Mononuclear cell (primary cell): Measurements from ENCODE around the gene YPEL3. TPM values are rescaled to one million over a fixed set of nuclear protein-coding genes. Genes with fewer than 3 reads are reported as not detected.

Experiments
- H3K27me3 ChIP-seq: 2 replicates; pipeline ENCODE4 v1.6.0; 2011; ENCODE audit warnings: low read length, control low read depth; ENCODE audit not compliant: insufficient read depth
- H3K4me1 ChIP-seq: 2 replicates; pipeline ENCODE4 v1.5.1; 2011; ENCODE audit warnings: mild to moderate bottlenecking, low read length, control low read depth; ENCODE audit not compliant: insufficient read depth
- H3K4me3 ChIP-seq: 2 replicates; pipeline ENCODE4 v1.5.1; 2011; ENCODE audit warnings: mild to moderate bottlenecking, low read length, moderate library complexity
- H3K9me3 ChIP-seq: 2 replicates; pipeline ENCODE4 v1.5.1; 2011; ENCODE audit warnings: low read depth, mild to moderate bottlenecking, control low read depth, low read length
- total RNA-seq: library from RNA; depleted of rRNA; stranded (reverse); fragments of >200 nt; gene quantifications from one replicate; pipeline ENCODE4 v1.2.3, GENCODE V29; 2012

The YPEL3 gene
- total RNA-seq, 1 donor: 66.0 TPM

- no peaks in the 10 kb centered on the region for H3K27me3 ChIP-seq
- H3K9me3 ChIP-seq: no peaks in the 10 kb centered on the region
- peaks cover 48% of the 10 kb centered on the region for H3K4me1 ChIP-seq
- no peak overlapping the region for H3K4me3 ChIP-seq
Measured at GRCh38 chr16:30070490-30070889, 25.5 kb downstream of the YPEL3 start.

GRCh38 chr16:30069611-30070462 lies 26.2 kb downstream of the YPEL3 start:
- peaks cover 42% of the 10 kb centered on the region for H3K4me1 ChIP-seq

GRCh38 chr16:30068750-30069610 lies 27.0 kb downstream of the YPEL3 start:
- peaks cover 41% of the 10 kb centered on the region for H3K4me1 ChIP-seq
- H3K4me3 ChIP-seq: no peak overlapping the region
- H3K27me3 ChIP-seq: no peaks in the 10 kb centered on the region
- H3K9me3 ChIP-seq: no peaks in the 10 kb centered on the region

More at GRCh38 chr16:30069611-30070462, 26.2 kb downstream of the YPEL3 start:
- Histone ChIP-seq H3K27me3 (no peaks in the 10 kb centered on the region), H3K9me3 (no peaks in the 10 kb centered on the region), H3K4me3 (no peak overlapping the region)

GRCh38 chr16:30068333-30068732 lies 27.7 kb downstream of the YPEL3 start:
- H3K4me3 ChIP-seq: no peak overlapping the region
- H3K4me1 ChIP-seq: peaks cover 47% of the 10 kb centered on the region

GRCh38 chr16:30067584-30067916 lies 28.5 kb downstream of the YPEL3 start:
- Histone ChIP-seq H3K9me3 (no peaks in the 10 kb centered on the region), H3K27me3 (no peaks in the 10 kb centered on the region), H3K4me3 (no peak overlapping the region), H3K4me1 (peaks cover 52% of the 10 kb centered on the region)

More at GRCh38 chr16:30068333-30068732, 27.7 kb downstream of the YPEL3 start:
- no peaks in the 10 kb centered on the region for H3K9me3 ChIP-seq
- no peaks in the 10 kb centered on the region for H3K27me3 ChIP-seq

GRCh38 chr16:30066761-30067583 lies 29.0 kb downstream of the YPEL3 start:
- H3K9me3 ChIP-seq: no peaks in the 10 kb centered on the region
- peak overlapping the region; percentile 87 for H3K4me3 ChIP-seq
- H3K4me1 ChIP-seq: peaks cover 52% of the 10 kb centered on the region
- no peaks in the 10 kb centered on the region for H3K27me3 ChIP-seq

- peak overlapping the region; percentile 87 for H3K4me3 ChIP-seq
- no peaks in the 10 kb centered on the region for H3K27me3 ChIP-seq
- no peaks in the 10 kb centered on the region for H3K9me3 ChIP-seq
- H3K4me1 ChIP-seq: peaks cover 52% of the 10 kb centered on the region
Measured at GRCh38 chr16:30065943-30066760, 29.9 kb downstream of the YPEL3 start.

GRCh38 chr16:30065102-30065942 lies 30.7 kb downstream of the YPEL3 start, which contains the start of gene ALDOA:
ALDOA (plus strand) TSS chr16:30065760; CDS start chr16:30066898, 1,138 bp downstream.
- peaks cover 52% of the 10 kb centered on the region for H3K4me1 ChIP-seq
- no peaks in the 10 kb centered on the region for H3K27me3 ChIP-seq
- no peaks in the 10 kb centered on the region for H3K9me3 ChIP-seq
- H3K4me3 ChIP-seq: peak within 1 kb of the TSS; percentile 87

- H3K9me3 ChIP-seq: no peaks in the 10 kb centered on the region
- no peaks in the 10 kb centered on the region for H3K27me3 ChIP-seq
- peak overlapping the region; percentile 87 for H3K4me3 ChIP-seq
- H3K4me1 ChIP-seq: peaks cover 48% of the 10 kb centered on the region
Measured at GRCh38 chr16:30064729-30065101, 31.3 kb downstream of the YPEL3 start.

GRCh38 chr16:30063893-30064728 lies 31.9 kb downstream of the YPEL3 start:
- no peaks in the 10 kb centered on the region for H3K27me3 ChIP-seq

GRCh38 chr16:30063278-30063892 lies 32.6 kb downstream of the YPEL3 start:
- no peaks in the 10 kb centered on the region for H3K9me3 ChIP-seq
- H3K4me3 ChIP-seq: no peak overlapping the region
- peaks cover 35% of the 10 kb centered on the region for H3K4me1 ChIP-seq
- no peaks in the 10 kb centered on the region for H3K27me3 ChIP-seq

More at GRCh38 chr16:30063893-30064728, 31.9 kb downstream of the YPEL3 start:
- Histone ChIP-seq H3K4me1 (peaks cover 42% of the 10 kb centered on the region), H3K4me3 (peak overlapping the region; percentile 87), H3K9me3 (no peaks in the 10 kb centered on the region)

GRCh38 chr16:30060836-30061554 lies 35.0 kb downstream of the YPEL3 start:
- no peaks in the 10 kb centered on the region for H3K9me3 ChIP-seq
- peaks cover 14% of the 10 kb centered on the region for H3K4me1 ChIP-seq
- H3K4me3 ChIP-seq: no peak overlapping the region
- H3K27me3 ChIP-seq: no peaks in the 10 kb centered on the region
